HG02885 (cell line): Measurements from ENCODE around the gene RAB20.
"Not testable (repeated sequence)": the region's sequence is repeated elsewhere in the genome, so short reads cannot be mapped to it uniquely, and the experiment has no call there.

Experiments used
- ATAC-seq: cut with Tn5 transposase; IDR thresholded peaks from one replicate; pipeline ENCODE4 v1.9.1; 2021; ENCODE audit warnings: mild to moderate bottlenecking; ENCODE audit not compliant: unreplicated experiment, poor library complexity

Gene RAB20

DNA sequence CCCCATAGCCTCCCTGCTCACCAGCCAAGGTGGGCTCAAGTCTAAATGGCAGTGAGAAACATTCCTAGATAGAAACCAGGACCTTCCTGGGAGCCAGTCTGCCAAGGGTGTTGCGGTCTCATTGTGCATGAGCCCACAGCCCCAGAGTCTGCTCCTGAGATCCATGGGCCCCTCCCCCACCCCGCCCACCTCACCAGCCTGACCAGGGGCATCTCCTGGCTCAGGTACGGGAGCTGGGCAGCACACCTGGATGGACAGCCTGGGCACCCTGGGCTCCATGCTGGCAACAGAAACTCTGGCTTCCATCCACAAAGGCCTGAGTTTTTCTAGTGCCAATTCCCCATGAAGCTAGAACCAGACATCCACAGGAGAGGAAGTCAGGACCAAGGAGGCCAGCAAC, 65.6 kb downstream of the RAB20 start:
- no peak for ATAC-seq

- ATAC-seq = no peak
Measured at GRCh38 chr13:110495376-110495775, 66.1 kb downstream of the RAB20 start.

DNA sequence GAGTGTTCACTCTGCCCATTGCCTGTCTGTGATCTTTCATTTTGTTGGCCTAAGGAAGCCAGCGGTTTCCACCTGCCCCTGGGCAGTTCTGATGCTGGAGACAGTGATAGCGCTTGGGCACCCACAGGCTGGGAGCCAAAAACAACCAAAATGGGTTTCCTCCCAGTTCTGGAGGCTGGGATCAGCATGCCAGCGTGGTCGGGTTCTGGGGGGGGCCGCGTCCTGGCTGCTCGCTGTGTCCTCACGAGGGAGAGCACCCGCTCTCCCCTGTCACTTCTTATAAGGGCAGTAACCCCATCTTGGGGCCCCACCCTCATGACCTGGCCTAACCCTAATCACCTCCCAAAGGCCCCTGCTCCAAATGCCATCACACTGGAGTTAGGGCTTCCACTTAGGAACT, 67.9 kb downstream of the RAB20 start:
- no peak for ATAC-seq

DNA sequence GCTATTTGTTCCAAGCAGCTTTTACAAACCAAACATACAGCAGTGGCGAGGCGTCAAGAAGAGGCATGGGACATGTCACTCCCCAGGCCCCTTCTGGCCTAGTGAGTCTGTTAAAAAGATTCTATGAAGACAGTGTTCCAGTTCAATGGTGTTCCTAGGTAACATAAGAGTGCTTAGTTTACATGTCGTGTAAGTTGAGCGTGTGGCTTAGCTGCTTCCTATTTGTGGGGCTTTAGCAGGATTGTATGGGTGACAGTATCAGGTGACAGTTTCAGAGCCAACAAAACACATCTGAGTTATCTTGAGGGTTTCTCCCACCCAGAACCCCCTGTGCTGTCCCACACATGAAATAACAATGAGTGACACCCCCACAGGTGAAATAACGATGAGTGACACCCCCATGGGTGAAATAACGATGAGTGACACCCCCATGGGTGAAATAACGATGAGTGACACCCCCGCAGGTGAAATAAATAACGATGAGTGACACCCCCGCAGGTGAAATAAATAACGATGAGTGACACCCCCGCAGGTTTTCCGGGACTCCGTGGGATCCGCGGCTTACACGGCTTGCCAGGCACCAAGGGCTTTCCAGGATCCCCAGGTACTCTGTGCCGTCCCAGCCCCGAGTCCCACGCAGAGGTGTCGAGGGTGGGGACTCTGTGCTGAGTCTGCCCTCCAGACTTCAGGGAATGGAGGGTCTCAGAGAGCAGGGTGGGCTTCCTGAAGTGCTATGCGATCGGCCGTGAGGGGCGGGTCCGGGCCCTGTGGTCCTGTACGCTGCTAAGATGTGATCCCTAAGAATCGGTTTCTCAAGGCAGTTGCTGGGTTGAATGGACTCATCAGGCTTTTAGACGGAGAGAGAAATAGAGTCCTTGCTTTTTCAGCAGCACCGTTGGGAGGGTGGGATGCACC, 68.6 kb downstream of the RAB20 start:
- ATAC-seq = no peak

DNA sequence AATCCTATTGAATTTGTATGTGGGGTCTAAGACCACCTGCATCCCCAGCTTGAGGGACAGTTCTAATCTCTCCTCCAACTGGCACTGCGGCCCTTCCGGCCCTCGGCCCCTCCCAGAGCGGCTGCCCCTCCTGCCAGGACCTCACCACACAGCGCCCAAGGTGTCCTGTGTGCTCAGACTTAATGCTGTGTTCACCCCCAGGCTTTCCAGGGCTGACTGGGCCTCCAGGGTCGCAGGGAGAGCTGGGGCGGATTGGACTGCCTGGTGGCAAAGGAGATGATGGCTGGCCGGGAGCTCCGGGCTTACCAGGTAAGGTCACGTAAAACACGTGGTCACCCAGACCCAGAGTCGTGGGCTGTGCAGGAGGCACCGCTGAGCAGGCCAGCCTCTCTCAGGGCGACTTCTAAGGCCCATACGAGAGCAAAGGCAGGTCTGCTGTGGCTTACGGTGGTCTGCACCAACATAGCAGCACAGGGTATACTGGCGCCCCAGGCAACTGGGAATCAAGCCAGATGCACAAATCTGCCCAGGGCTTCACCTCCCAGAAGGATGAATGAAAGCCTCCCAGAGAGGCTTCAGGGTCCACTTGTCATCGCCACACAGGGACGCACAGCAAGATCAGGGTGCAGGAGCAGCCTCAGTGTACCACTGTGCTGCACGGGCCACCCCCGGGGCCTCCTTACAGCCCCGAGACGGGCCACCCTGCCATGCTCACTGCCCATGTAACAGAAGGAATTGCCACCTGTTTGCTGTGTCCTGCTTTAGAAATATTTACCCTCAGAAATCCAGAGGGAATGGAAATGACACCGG, 69.4 kb downstream of the RAB20 start:
- no peak for ATAC-seq

DNA sequence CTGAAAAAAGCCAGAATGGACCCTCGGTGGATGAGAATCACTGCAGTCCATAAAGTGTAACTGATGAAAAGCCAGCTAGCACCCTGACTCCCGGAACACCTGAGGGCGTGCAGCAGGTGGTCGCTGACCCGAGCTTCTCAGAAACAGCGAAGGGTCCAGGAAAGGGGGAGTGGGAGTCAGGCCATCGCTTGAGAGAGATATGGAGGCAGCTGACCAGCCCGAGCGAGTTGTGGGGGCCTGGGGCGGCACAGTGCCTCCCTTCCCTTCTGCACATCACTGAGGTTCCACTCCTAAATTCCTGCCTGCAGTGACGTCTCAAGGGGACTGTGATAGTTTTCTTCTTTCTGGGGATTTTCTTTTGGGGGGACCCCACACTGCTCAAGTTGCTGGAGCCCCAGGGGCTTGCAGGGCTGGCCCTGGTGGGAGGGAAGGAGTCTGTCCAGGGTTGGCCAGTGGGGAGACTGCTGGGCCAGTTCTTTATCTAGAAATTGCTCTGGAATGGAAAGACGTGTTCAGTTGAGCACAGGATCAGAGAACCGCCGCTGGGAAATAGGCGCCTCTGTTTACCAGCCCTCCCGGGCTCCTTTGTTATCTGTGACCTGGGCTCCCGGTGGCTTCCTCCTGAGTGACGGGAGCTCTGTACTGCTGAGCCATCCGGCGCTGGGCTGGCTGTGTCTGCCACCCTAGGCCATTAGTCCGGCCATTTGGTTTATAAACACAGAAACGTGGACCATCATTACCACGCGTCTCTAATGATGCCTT, 71.3 kb downstream of the RAB20 start:
- no peak for ATAC-seq

GRCh38 chr13:110486880-110487279, 74.6 kb downstream of the RAB20 start:
- not testable (repeated sequence) for ATAC-seq

GRCh38 chr13:110486061-110486715, 75.3 kb downstream of the RAB20 start:
- ATAC-seq = no peak

DNA sequence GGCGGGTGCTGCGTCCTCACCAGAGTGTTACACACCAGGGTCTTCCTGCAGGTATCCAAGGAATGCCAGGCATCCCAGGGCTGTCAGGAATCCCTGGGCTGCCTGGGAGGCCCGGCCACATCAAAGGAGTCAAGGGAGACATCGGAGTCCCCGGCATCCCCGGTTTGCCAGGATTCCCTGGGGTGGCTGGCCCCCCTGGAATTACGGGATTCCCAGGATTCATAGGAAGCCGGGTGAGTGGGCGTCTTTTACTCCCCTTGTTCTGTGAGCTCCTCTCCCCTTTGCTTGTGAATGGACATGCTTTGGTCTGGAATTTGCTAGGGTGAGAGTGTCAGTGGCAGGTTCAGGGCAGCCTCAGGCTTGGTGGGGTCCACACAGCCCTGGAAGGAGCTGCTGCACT, 75.9 kb downstream of the RAB20 start:
- ATAC-seq = no peak

DNA sequence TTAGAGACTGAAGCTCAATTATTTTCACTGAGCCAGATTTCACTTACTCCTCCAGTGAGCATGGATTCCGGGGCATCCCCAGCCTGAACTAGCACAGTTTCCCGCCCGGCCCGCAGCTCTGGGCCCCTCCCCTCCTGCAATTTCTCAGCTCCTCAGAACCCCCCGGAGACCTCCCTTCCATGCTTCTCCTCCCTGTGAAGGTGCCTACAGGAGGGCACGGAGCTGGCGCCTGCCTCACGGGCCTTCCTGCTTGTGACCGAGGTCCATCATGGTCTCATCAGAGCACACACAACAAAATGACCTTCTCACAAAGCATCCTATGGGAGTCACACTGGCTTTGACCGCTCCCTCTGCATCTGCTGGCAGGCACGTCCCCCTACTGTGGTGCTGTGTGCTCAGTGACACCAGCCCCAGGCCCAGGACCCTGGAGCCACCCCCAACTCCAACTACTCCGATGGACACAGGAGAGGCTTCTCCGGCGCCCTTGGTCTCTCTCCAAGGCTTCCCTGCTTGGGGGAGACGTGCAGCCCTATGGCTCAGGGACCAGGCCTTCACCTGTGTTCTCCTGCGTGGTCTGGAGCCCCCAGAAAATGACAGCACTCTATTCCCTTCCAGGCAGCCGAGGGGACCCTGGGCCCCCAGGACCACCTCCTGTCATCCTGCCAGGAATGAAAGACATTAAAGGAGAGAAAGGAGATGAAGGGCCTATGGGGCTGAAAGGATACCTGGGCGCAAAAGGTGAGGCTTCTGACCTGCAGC, 77.1 kb downstream of the RAB20 start:
- ATAC-seq = no peak

DNA sequence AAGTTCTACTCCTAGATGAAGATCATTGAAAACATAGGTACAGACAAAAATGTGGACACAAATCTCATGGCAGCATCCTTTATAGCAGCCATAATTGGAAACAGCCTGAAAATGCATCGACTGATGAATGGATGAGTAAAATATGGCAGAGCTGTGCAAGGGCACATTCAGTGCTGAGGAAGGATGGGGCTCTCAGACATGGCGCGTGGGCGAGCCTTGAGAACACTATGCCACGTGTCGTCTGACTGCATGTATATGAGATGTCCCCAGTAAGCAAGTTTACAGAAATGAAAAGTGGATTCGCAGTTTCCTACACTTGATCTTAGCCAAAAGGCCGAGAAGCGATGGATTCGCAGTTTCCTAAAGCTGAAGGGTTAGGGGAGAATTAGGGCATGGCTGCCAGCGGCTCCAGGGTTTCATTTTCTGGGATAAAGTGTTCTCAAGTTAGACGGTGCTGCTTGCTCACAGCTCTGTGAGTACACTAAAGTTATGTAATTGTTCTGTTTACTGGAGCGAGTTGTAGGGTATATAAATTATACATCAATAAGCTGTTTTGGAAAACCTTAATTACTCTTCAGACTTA, 78.0 kb downstream of the RAB20 start:
- ATAC-seq = no peak

- ATAC-seq = no peak
Measured at GRCh38 chr13:110480161-110480560, 81.4 kb downstream of the RAB20 start.

DNA sequence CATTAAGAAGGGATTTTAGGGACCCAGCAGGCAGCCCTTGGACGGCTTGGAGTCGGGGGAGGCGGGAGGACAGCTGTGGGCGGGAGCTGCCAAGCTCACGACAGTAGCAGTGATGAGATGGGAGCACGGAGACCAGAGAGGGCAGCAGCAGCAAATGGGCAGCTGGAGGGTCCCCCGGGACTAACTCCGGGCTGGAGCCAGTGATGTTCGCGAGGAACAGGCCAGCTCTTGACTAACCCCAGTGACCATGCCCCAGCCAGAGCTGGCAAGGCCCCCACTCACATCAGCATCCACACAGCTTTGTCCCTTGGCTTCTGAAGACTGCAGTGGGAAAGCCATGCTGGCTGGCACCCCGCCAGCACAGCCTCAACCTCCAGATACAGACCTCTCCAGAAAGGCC, 81.9 kb downstream of the RAB20 start:
- ATAC-seq = no peak

GRCh38 chr13:110479215-110479545, 82.3 kb downstream of the RAB20 start:
- no peak for ATAC-seq

DNA sequence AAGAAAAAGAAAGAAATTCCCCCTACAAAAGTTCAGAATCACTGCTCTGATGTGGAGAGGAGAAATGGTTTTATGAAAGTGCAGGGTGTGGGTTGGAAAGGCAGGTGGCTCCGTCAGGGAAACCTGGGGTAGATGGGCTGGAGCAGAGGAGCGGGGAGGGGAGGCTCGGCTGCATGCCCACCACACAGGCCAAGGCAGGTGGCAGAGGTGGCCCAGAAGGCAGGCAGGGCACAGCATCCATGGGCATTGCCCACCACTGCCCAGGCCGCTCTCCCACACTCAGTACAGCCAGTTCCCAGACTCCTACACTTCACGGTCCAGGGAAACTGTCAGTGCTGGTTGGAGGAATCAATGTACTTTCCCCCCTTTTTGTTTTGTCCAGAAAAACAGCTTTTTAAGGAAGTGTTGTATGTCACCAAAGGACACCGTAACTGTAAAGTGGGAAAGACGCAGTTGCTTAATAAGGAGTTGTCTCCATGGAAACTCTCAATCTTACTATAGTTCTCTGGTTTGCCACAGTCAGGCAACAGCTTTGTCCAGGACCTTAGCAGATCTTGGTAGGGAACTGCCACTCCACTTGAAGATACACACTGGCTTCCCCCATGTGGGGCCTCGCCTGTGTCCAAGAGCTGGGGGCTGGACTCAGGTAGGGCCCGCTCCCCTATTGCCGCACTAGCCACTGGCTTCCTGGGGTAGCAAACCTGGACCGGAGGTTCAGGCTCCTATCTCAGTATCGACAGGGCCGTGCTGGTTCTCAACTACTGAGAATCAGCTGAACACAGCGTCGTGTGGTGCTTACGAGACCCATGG, 82.9 kb downstream of the RAB20 start:
- ATAC-seq = no peak

- ATAC-seq = no peak
Measured at GRCh38 chr13:110477706-110478245, 83.7 kb downstream of the RAB20 start.

- no peak for ATAC-seq
Measured at GRCh38 chr13:110476220-110476617, 85.3 kb downstream of the RAB20 start.

- peak; percentile 39 for ATAC-seq
Measured at GRCh38 chr13:110475550-110476219, 85.8 kb downstream of the RAB20 start.
